Stomach (tissue), 4 donors: ENCODE measurements around the gene CCNE1.

Experiments used
- CTCF ChIP-seq, 7 experiments: fragments of 450-650 bp in 4 of 7; fragments of 200-600 bp in 3 of 7; sonication (generic) in 3 of 7; IDR thresholded peaks; one replicate each; pipeline ENCODE4 v1.5.1; 2016 to 2019; ENCODE audit warnings: antibody characterized with exemption in 7 of 7, control low read depth in 2 of 7, mild to moderate bottlenecking in 1 of 7
- POLR2AphosphoS5 ChIP-seq, 3 donors: sonication (generic); formaldehyde crosslinking; IDR thresholded peaks; one replicate each; pipeline ENCODE4 v1.6.1; 2016; ENCODE audit warnings: antibody characterized with exemption in 3 of 3

GRCh38 chr19:29873024-29873800, 61.4 kb downstream of the CCNE1 start:
- peak in 5 of 7 experiments; percentile 36 to 89 (median 78) for TF ChIP-seq CTCF (IDR thresholded peaks at IDR 0.05)
- no peak for TF ChIP-seq POLR2AphosphoS5 (IDR thresholded peaks at IDR 0.05)
